NCI-H2196 treated with DMSO at 0.1 percent for 48 hours (cell line): ENCODE data around the gene SCTR.

Experiments
- DNase-seq: peaks from one replicate; lab custom pipeline; 2025; ENCODE audit not compliant: unreplicated experiment; lab: John Stamatoyannopoulos, UW

SCTR gene

DNA sequence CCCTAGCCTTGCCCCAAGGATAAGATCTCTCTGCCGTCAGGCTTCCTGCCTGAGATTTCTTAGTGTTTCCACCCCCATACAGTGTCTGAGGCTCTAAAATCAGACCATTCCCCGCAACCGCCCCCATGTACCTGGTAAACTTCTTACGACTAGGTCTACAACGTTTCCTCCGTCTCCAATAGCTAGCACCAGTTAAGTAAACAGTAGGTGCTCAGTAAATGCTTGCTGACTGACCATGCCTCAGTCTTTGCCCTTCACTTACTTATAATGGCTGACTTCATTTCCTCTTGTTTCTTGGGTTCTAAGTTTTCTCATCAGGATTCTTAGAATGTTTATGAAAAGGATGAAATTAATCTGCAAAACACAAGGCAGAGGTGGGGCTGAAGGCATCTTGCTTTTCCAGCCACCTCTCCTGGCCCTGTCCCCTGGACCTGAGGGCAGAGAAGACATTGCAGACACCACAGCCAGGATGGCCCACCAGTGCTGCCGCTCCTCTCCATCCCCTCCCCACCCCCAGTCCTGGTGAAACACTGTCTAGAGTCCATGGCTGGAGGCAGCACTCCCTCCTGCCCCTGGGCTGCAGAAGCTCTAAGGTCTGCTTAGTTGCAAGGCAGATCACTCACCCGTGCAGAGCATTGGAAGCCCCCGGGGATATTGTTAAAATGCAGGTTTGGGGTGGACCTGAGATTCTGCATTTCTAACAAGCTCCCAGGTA, 75.7 kb downstream of the SCTR start:
- DNase-seq = no peak

- no peak for DNase-seq
Measured at GRCh38 chr2:119446037-119446436, 78.2 kb downstream of the SCTR start.

DNA sequence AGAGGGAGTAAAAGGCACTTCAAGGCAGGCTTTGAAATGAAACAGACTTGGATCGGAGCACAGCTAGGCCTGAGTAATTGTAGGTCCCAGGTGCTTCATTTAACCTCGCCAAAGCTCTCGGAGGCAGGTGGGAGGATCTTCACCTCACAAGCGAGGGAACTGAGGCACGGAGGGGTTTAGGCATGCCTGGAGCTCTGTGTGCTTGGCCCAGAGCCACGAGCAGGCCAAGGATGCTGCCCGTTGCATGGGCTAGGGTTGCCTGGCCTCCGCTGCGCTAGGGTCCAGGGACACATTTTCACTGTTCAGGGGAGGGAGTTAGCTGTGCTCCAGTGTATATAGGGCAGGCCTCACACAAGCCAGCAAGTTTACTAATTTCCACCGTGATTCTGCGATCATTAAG, 81.4 kb downstream of the SCTR start:
- DNase-seq = no peak

- no peak for DNase-seq
Measured at GRCh38 chr2:119442226-119442619, 82.1 kb downstream of the SCTR start.

GRCh38 chr2:119441376-119442225, 82.7 kb downstream of the SCTR start:
- DNase-seq = no peak

- DNase-seq = no peak
Measured at GRCh38 chr2:119440873-119441272, 83.4 kb downstream of the SCTR start.

- no peak for DNase-seq
Measured at GRCh38 chr2:119440501-119440870, 83.8 kb downstream of the SCTR start.

- no peak for DNase-seq
Measured at GRCh38 chr2:119439574-119440500, 84.4 kb downstream of the SCTR start.

DNA sequence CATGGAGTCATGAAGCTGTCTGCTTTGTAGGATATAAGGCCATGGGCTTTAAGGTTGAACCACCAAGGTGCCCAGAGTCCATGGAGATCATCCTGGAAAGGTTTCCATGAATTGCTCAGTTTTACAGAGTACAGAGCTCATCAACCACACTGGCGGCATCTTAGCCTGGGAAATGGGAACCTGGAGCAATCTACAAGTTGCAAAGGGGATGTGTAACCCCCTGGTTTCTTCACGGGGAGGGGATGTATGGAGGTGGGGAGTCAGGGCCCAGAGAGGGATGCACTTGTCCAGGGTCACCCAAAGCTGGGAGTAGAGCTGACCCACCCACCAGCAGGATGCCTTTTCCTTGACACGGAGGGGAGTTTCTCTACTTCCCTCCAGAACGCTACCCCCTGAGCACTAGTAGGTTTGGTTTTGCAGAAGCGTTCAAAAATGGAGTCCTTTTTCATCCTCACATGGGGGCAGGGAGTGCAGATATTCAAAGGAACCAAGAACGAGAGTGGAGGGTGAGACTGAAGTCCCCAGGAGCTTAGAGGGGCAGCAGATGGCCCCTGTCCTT, 85.5 kb downstream of the SCTR start:
- DNase-seq = no peak

DNA sequence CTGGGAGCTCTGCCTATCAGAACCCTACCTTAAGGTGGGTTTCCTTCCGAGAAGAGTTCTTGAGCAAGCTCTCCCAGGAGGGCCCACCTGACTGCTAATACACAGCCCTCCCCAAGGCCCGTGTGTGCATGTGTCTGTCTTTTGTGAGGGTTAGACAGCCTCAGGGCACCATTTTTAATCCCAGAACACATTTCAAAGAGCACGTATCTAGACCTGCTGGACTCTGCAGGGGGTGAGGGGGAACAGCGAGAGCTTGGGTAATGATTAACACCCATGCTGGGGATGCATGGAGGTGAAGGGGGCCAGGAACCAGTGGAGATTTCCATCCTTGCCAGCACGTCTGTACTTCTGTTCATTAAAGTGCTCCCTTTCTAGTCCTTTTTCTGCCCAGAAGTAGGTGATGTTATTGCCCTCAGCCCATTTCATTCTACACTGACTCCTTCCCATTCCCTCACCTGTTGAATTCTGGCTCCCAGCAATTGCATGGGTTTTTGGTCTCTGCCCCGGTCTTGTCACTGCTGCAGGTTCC, 86.1 kb downstream of the SCTR start:
- DNase-seq = no peak

DNA sequence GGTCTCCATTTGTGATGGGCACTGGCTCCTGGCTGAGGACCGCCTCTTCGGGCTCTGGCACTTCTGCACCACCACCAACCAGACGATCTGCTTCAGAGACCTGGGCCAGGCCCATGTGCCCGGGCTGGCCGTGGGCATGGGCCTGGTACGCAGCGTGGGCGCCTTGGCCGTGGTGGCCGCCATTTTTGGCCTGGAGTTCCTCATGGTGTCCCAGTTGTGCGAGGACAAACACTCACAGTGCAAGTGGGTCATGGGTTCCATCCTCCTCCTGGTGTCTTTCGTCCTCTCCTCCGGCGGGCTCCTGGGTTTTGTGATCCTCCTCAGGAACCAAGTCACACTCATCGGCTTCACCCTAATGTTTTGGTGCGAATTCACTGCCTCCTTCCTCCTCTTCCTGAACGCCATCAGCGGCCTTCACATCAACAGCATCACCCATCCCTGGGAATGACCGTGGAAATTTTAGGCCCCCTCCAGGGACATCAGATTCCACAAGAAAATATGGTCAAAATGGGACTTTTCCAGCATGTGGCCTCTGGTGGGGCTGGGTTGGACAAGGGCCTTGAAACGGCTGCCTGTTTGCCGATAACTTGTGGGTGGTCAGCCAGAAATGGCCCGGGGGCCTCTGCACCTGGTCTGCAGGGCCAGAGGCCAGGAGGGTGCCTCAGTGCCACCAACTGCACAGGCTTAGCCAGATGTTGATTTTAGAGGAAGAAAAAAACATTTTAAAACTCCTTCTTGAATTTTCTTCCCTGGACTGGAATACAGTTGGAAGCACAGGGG, 87.1 kb downstream of the SCTR start:
- DNase-seq = no peak

GRCh38 chr2:119435953-119436297, 88.4 kb downstream of the SCTR start:
- DNase-seq = no peak

DNA sequence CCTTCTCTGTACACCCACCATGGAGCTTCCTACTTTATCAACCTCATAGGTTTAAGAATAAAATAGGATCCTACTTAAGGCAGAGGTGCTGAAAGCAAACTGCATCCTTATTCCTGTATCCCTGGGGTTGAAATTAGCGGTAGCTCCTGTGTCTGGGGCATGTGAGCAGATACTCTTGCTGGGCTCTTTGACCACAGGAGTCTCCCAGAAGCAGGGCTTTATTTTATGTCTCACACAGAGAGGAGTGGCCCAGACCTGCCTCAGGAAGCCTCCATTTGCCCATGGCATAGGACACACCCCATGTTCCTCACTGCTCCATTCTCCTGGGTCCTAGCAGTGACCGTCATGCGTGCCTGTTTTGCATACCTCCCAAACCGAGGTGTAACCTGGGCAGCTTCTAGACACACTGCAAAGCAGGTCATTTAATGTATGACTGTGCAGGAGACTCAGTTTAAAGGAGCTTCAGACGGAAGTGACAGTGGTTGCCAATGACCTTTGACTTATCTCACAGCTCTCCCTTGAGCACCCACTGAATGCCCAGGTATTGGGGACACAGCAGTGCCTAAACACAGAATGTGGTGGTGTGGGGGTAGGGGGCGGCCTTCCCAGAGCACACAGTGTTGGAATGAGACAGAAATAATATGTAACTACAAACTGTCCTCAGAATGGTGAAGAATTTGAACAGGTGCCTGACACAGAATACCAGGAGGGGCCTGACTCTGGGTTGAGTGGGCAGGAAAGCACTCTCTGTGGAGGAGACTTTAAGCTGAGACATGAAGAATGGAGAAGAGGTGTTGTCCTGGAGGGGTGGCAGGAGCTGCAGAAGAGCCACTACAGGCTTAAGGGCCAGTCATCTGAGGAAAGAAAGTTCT, 89.0 kb downstream of the SCTR start:
- no peak for DNase-seq

DNA sequence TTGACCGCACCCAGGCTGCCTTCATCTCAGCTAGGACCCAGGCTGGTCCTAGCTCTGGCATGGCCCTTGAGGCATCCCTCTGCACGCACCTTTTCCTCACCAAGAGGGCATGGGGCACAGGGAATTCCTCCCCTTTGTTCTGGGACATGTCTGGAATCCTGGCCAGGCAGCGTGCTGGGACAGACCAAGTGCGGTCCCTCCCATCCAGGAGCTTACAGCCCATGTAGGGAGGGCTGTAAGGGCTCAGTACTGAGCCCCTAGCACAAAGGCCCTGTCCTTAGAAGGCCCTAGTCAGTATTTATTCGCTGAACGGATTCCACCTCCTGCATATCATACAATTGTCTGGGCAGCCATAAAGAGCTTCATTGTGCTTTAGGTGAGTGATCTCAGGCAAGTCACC, 89.6 kb downstream of the SCTR start:
- DNase-seq = no peak

DNA sequence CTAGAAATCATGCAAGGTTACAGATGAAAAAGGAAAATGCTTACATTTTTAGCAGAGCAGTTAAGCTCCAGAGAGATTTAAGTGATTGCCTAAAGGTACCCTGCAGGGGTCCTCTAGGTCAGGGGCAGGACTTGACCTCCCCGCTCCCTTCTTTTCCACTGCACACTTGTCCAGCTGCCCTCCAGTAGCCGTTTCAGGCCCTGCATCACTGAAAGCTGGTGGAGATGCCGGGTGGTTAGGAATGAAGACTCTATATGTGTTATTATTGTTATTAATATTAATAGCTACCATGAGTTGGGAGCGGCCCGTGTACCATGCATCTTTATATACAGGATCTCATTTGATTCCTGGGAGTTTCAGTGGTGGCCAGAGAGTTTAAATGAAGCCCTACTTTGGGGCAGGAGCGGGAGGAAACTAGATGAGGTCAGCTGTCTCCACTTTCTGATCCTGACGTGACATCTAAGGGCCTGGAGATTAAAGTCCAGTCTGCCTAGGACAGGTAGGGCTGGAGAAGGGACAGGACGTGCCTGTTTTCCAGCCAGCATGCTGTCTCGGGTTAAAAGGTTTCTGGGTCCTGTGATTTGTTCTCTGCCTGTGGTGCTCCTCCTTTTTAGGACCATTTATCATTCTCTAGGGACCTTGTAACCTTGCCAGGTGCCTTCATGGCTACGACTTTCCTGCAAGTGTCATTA, 90.5 kb downstream of the SCTR start:
- DNase-seq = no peak

GRCh38 chr2:119432851-119433522, 91.3 kb downstream of the SCTR start:
- no peak for DNase-seq

DNA sequence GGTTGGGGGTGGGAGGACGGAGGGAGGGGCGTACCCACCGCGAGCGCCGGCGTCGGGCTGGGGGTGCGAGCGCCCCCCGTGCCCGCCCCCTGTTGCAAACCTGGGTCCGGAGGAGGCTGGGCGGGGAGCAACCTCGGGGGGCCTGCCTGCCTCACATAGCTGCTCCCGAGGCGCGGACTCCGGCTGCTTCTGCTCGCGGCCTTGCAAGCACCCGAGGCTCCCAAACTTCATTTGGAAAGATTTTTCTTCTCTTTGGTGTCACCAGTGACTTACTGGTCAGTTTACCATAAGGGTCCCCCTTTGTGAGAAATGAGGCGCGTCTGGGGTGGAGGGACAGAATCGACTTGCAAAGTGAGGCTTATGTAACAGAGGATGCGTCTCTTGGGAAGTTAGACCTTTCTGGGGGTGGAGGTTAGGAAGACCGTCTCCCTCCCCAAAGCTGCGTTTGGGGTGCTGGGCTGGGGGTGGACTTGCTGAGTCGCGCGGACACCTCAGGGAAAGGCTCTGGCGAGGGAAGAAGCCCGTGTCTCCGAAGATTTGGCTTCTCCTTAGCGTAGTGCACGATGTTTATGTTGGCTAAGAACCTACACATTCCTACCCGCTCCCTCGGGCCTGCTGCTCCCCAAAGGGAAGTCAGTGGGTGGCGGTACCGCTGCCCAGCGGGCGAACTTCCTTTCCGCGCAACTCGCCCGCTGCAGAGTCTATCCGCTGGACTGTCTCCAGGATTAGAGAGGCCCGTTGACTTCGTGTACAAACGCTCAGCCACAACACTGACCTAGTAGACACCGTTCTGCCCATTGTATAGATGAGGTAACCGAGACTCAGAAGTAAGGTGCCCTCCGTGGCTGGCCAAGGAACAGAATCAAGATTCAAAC, 92.1 kb downstream of the SCTR start:
- no peak for DNase-seq
